ENCODE results near the gene CT47C1.

Gene CT47C1

DNA sequence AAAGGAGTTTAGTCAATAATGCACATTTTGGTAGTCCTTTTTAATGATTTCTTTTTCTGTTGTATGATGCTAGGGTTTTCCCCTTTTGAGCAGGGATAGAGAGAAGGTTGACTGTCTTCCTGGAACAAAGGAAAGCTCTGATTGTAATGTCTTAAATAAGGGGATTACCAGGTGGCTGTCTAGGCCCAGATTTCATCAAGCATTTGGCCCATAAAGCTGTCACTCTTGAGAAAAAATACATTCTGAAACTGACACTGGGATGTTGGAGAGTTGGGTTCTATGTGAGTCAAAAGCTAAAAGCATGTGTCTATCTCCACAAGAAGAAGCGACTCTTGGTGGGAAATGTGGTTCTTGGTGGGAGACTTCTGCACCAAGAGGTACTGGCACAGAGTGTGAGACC, 28.4 kb downstream of the CT47C1 start:
- no peak for DNase-seq (ENCODE audit: extremely low spot score)
- ChIA-PET CTCF (interaction anchor here (1.0 kb wide), 1 partner anchor 18 kb away, joined by 3 read pairs; no protein-coding TSS in a partner anchor), POLR2A (no interaction called here)
- TF ChIP-seq, protein P1, sequence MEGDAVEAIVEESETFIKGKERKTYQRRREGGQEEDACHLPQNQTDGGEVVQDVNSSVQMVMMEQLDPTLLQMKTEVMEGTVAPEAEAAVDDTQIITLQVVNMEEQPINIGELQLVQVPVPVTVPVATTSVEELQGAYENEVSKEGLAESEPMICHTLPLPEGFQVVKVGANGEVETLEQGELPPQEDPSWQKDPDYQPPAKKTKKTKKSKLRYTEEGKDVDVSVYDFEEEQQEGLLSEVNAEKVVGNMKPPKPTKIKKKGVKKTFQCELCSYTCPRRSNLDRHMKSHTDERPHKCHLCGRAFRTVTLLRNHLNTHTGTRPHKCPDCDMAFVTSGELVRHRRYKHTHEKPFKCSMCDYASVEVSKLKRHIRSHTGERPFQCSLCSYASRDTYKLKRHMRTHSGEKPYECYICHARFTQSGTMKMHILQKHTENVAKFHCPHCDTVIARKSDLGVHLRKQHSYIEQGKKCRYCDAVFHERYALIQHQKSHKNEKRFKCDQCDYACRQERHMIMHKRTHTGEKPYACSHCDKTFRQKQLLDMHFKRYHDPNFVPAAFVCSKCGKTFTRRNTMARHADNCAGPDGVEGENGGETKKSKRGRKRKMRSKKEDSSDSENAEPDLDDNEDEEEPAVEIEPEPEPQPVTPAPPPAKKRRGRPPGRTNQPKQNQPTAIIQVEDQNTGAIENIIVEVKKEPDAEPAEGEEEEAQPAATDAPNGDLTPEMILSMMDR (IDR thresholded peaks at IDR 0.05; ENCODE audit: control extremely low read depth, extremely low read depth, low read depth, missing control alignments): no peak

DNA sequence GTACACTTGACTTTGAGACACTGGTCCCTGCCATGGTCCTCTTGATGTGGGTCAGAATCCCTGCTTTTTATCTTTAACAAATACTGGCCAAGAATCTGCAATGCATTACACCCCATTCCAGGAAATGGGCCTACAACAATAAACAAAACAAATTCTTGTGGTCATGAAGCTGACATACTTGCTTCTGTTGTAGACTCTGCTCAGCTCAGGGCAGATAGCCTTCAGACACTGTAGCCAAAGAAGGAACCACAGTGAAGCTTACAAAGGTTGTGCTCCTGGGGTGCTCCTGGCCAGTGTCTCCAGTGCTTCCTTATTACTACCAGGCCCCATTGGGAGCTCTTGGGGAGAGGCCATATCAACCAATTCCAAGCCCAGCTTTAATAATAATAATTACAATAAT, 33.0 kb downstream of the CT47C1 start:
- TF ChIP-seq, protein P1 (IDR thresholded peaks at IDR 0.05; ENCODE audit: control extremely low read depth, extremely low read depth, low read depth, missing control alignments): no peak
- no peak for DNase-seq (ENCODE audit: extremely low spot score)
- ChIA-PET POLR2A (no interaction called here), CTCF (interaction anchor here (1.7 kb wide), 1 partner anchor 13 kb away, joined by 7 read pairs; no protein-coding TSS in a partner anchor)

DNA sequence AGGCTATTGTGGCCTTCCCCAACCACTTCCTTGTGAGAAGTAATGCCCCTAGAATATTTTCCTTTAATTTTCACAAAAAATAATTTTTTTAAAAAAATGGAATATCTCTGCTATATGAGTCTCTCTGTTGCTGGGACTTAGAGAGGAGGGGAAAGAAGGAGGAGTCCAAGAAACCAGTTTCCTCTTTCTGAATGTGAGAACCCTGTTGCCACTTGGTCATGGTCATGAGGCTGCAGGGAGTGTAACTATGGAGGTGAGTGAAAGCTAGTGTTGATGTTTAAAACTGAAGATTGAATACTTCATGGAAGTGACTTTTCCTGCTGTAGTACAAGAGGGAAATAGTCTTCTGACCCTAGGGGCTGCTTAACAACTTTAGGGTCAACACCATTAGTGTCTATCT, 34.4 kb downstream of the CT47C1 start:
- ChIA-PET CTCF (interaction anchor here (1.3 kb wide), 1 partner anchor 11 kb away, joined by 5 read pairs; no protein-coding TSS in a partner anchor), POLR2A (no interaction called here)
- no peak for DNase-seq (ENCODE audit: extremely low spot score)
- TF ChIP-seq, protein P1 (IDR thresholded peaks at IDR 0.05; ENCODE audit: control extremely low read depth, extremely low read depth, low read depth, missing control alignments): no peak

DNA sequence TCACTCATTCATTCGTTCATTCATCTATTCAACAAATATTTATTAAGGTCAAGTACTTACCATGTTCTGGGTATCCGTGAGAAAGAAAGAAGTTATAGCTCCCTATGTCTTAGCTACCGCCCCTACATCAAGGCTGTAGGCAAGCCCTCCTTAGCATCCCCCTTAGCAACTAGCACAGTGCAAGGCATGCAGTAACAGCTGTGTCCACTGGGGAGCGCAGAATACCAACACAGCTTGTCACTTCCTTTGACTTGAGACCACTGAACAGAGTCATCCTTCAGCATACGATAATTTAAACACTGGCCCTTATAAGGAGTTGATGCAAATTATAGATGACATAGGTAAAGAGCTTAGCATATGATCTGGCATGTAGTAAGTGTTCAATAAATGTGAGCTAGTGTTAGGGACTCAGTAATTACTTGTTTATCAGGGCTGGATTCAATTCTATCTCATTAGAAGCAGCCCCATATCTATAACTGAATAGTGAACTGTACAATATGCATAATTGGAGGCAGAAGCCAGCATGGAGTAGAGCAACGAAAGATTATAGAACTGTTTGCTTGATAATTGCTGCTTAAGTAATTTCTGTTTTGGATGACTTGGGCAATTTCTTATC, 46.1 kb downstream of the CT47C1 start:
- TF ChIP-seq, protein P1 (IDR thresholded peaks at IDR 0.05; ENCODE audit: control extremely low read depth, extremely low read depth, low read depth, missing control alignments): peak; percentile 68
- ChIA-PET POLR2A (no interaction called here), CTCF (interaction anchor here (0.9 to 2.0 kb wide), 17 partner anchors 8 to 275 kb away, joined by 3 to 7 read pairs (median 4); partner anchors contain the start of gene KIAA1210)
- peak; percentile 50 for DNase-seq (ENCODE audit: extremely low spot score)

DNA sequence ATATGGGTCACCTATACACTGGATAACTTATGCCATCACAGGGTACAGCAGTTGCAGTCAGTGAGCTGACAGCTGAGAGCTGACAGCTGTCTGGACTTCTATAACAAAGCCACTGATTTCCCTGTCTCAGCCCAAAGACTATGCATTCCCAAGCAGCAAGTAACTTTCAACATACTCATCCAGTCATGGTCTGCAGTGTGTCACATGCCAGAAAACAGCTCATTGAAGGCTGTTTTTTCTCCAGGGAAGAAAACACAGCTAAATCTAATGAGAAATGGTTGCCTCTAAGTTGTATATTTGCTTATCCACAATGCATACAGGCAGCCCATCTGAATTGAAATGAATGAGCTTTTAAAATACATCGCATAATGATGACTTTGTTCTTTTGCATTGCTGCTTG, 48.5 kb downstream of the CT47C1 start:
- CTCF ChIA-PET: interaction anchor here (1.3 to 1.8 kb wide), 3 partner anchors 74 to 144 kb away, joined by 4 read pairs; no protein-coding TSS in a partner anchor
- DNase-seq (ENCODE audit: extremely low spot score): no peak
- TF ChIP-seq, protein P1 (IDR thresholded peaks at IDR 0.05; ENCODE audit: control extremely low read depth, extremely low read depth, low read depth, missing control alignments): no peak
- POLR2A ChIA-PET: interaction anchor here (0.5 kb wide), 1 partner anchor 819 kb away, joined by 6 read pairs; no protein-coding TSS in a partner anchor

Data from GM10248 (cell line).